Upper lobe of left lung (tissue), 6 donors: ENCODE data around the gene OFD1. TPM values are rescaled to one million over a fixed set of nuclear protein-coding genes. Genes with fewer than 3 reads are reported as not detected.

Source experiments
- ATAC-seq, 2 donors: fragments of 200-7000 bp; cut with Tn5 transposase; one replicate each; pipeline ENCODE4 v1.9.1; 2022; ENCODE audit warnings: mild to moderate bottlenecking in 2 of 2, moderate library complexity in 2 of 2; ENCODE audit not compliant: low FRiP score in 2 of 2
- DNase-seq, 2 donors: peaks; one replicate each; pipeline ENCODE4 v3.0.0-alpha.2; 2019 to 2020
- H3K27ac ChIP-seq, 4 donors: fragments of 200-600 bp; sonication (generic); one replicate each; pipeline ENCODE4 v1.5.1; 2016 to 2019
- H3K27me3 ChIP-seq, 4 donors: fragments of 200-600 bp; sonication (generic); one replicate each; pipeline ENCODE4 v1.5.1; 2017 to 2019
- H3K36me3 ChIP-seq, 4 donors: fragments of 200-600 bp; sonication (generic); one replicate each; pipeline ENCODE4 v1.5.1; 2016 to 2019
- H3K4me1 ChIP-seq, 4 donors: fragments of 200-600 bp; sonication (generic); one replicate each; pipeline ENCODE4 v1.5.1; 2018 to 2019
- H3K4me3 ChIP-seq, 4 donors: fragments of 200-600 bp; sonication (generic); one replicate each; pipeline ENCODE4 v1.5.1; 2017 to 2019; ENCODE audit warnings: mild to moderate bottlenecking in 2 of 4, moderate library complexity in 1 of 4
- H3K9me3 ChIP-seq, 4 donors: fragments of 200-600 bp; sonication (generic); one replicate each; pipeline ENCODE4 v1.5.1; 2018 to 2019
- EP300 ChIP-seq, 4 donors: sonication (generic); formaldehyde crosslinking; IDR thresholded peaks; one replicate each; pipeline ENCODE4 v1.5.1; 2017; ENCODE audit warnings: antibody characterized with exemption in 4 of 4, control low read depth in 2 of 4
- POLR2A ChIP-seq, 4 donors: fragments of 450-650 bp; IDR thresholded peaks; one replicate each; pipeline ENCODE4 v1.5.1; 2016 to 2017; ENCODE audit warnings: antibody characterized with exemption in 4 of 4, mild to moderate bottlenecking in 2 of 4
- POLR2AphosphoS5 ChIP-seq, 2 donors: sonication (generic); formaldehyde crosslinking; IDR thresholded peaks; one replicate each; pipeline ENCODE4 v1.5.1; 2017; ENCODE audit warnings: antibody characterized with exemption in 2 of 2
- WGBS, 2 donors: methylation state at CpG; one replicate each; pipeline ENCODE4 v1.1.5; 2017 to 2018; 5-methylcytosine and 5-hydroxymethylcytosine counted together
- total RNA-seq, 6 donors: library from RNA; depleted of rRNA in 4 of 6; stranded (reverse); fragments of >200 nt in 4 of 6; gene quantifications; one replicate each; pipeline versions ENCODE4 v1.1.0 to v1.2.1, GENCODE V29; 2016 to 2021
- TF ChIP-seq, protein P1 (sequence below), 6 experiments: fragments of 450-650 bp in 4 of 6; fragments of 200-600 bp in 2 of 6; sonication (generic) in 2 of 6; IDR thresholded peaks; one replicate each; pipeline ENCODE4 v1.5.1; 2016 to 2019; ENCODE audit warnings: antibody characterized with exemption in 6 of 6
- donor health status: DM: no; HTN: no; CAD: no; lungs with moderate emphysema.
- donor health status: DM: no; HTN: yes; CAD: no; lungs with severe emphysema.

The OFD1 gene
- total RNA-seq, 6 donors from 2014 or later, result 19.2 to 98.5 (median 37.0) TPM

DNA sequence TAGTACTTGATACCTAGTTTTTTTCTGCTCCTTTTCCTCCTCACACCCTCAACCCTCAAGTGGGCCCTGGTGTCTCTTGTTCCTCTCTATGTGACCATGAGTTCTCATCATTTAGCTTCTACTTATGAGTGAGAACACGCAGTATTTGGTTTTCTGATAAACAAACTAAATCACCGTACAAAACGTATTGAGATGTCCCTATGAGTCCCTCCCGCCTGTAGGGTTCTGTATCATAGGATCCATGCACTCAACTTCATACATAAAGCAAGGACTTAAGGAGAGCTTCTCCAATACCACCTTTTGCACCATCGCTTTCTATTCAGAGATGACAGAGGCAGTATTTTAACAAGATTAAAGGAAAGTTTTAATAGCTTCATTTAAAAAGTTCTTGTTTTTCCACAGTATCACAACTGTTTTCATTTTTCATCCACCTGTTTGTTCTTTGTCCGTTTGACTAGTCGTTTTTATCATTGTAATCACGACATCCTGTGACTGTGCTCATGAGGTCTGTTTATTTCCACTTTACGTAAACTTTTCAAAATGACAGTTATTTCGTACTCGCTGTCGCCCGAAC, 46.1 kb upstream of the OFD1 start:
- TF ChIP-seq EP300 (IDR thresholded peaks at IDR 0.05) (no peak), POLR2AphosphoS5 (IDR thresholded peaks at IDR 0.05) (no peak), POLR2A (IDR thresholded peaks at IDR 0.05) (no peak)
- TF ChIP-seq, protein P1, sequence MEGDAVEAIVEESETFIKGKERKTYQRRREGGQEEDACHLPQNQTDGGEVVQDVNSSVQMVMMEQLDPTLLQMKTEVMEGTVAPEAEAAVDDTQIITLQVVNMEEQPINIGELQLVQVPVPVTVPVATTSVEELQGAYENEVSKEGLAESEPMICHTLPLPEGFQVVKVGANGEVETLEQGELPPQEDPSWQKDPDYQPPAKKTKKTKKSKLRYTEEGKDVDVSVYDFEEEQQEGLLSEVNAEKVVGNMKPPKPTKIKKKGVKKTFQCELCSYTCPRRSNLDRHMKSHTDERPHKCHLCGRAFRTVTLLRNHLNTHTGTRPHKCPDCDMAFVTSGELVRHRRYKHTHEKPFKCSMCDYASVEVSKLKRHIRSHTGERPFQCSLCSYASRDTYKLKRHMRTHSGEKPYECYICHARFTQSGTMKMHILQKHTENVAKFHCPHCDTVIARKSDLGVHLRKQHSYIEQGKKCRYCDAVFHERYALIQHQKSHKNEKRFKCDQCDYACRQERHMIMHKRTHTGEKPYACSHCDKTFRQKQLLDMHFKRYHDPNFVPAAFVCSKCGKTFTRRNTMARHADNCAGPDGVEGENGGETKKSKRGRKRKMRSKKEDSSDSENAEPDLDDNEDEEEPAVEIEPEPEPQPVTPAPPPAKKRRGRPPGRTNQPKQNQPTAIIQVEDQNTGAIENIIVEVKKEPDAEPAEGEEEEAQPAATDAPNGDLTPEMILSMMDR (IDR thresholded peaks at IDR 0.05), result no peak
- 8 to 15% methylated on average over 12 to 13 of the region's 13 CpGs for WGBS, 2 donors

DNA sequence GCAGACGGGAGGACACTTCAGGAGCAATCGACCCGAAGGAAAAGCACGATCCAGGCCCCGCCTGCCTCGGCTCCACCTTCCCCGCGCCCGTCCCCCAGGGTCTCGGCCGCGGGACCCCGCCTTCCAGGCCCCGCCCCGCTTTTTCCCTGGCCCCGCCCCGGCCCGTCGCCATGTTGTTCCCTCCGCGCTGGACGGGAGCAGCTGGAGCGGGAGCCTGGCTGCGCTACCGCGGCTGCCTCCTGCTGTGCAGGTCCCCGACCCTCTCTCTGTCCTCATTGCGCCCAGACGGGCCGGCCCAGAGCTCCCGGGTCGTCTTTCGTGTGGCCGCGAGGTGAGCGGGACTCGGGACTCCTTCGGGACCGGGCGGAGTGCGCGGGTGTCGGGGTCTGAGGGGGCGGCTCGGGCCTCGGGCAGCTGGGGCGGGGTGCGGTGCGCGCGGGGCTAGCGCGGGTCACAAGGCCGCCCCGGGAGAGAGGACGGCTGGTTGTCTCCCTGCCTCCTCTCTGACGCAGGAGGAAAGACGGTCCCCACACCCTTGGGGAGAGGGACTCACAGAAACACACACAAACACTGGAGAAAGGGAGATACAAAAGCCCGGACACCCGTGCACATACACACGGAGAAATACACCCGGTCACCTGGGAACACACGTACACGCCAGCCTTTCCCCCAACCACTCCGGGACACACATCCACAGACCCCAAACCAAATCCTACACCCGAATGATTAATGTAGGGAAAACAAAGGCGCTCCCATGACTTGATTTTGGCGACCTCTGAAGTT, 45.4 kb upstream of the OFD1 start, which contains the start of gene RAB9A:
TSS of gene RAB9A (plus strand) at position 171 of the 783 bp plus-strand sequence. CDS start 19,619 bp downstream, outside the sequence.
- peak; percentile 90 to 97 for DNase-seq
- peak; percentile 94 to 100 for ATAC-seq

More for the DNA sequence above, 46.1 kb upstream of the OFD1 start:
- Histone ChIP-seq H3K9me3 (no peaks in the 10 kb centered on the region), H3K36me3 (no peaks in the 10 kb centered on the region), H3K4me1 (peaks cover 4 to 35% (median 7%) of the 10 kb centered on the region in 4 donors), H3K27me3 (no peaks in the 10 kb centered on the region), H3K27ac (peak overlapping the region; percentile 95 to 96 (median 96)), H3K4me3 (peak overlapping the region in 3 of 4 donors; percentile 65 to 71 (median 67))
- no peak for DNase-seq
- no peak for ATAC-seq

DNA sequence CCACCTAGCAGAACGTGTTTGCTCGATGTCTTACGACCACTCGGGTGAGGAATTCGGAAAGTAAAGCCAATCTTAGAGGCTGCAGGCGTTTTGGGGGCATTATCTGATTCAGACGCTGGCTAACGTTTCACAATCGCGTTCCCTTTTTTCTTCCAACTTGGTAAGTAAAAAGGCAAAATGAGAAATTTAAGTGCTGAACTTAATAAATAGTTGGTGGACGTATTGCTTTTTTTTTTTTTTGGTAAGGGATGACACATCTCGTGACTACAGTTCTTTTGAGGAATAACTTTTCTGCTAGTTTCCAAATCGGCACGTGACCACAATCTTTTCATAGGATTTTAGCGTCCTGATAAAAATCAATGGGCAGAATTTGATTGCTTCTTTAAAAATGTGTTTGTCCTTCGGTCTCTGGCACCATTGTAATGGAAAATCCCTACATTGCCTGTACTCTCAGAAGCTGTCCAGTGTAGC, 44.8 kb upstream of the OFD1 start:
- Histone ChIP-seq H3K27me3 (no peaks in the 10 kb centered on the region), H3K9me3 (no peaks in the 10 kb centered on the region), H3K27ac (peak overlapping the region; percentile 95 to 96 (median 96)), H3K36me3 (no peaks in the 10 kb centered on the region), H3K4me3 (peak overlapping the region; percentile 65 to 71 (median 66)), H3K4me1 (peaks cover 4 to 45% (median 15%) of the 10 kb centered on the region in 4 donors)
- WGBS, 2 donors, result 2 to 9% methylated on average over 16 of the region's 16 CpGs
- no peak for DNase-seq
- TF ChIP-seq, protein P1 (IDR thresholded peaks at IDR 0.05), result no peak
- TF ChIP-seq POLR2AphosphoS5 (IDR thresholded peaks at IDR 0.05) (no peak), POLR2A (IDR thresholded peaks at IDR 0.05) (no peak), EP300 (IDR thresholded peaks at IDR 0.05) (no peak)
- peak in 1 of 2 donors; percentile 25 for ATAC-seq

More for the DNA sequence above, 45.4 kb upstream of the OFD1 start, which contains the start of gene RAB9A:
- peaks cover 4 to 41% (median 13%) of the 10 kb centered on the region in 4 donors for H3K4me1 ChIP-seq
- no peaks in the 10 kb centered on the region for H3K36me3 ChIP-seq
- H3K4me3 ChIP-seq, result peak within 1 kb of the TSS; percentile 65 to 71 (median 66)
- WGBS, 2 donors, result 3% methylated on average over 19 of the region's 68 CpGs; no CpG with 5 or more reads in 1 of the 2 donors
- no peaks in the 10 kb centered on the region for H3K9me3 ChIP-seq
- TF ChIP-seq EP300 (IDR thresholded peaks at IDR 0.05) (no peak), POLR2A (IDR thresholded peaks at IDR 0.05) (peak in 3 of 4 donors; percentile 66 to 94 (median 77)), POLR2AphosphoS5 (IDR thresholded peaks at IDR 0.05) (peak; percentile 89 to 97)
- TF ChIP-seq, protein P1 (IDR thresholded peaks at IDR 0.05), result no peak
- no peaks in the 10 kb centered on the region for H3K27me3 ChIP-seq
- H3K27ac ChIP-seq, result peak within 1 kb of the TSS; percentile 95 to 96 (median 96)

DNA sequence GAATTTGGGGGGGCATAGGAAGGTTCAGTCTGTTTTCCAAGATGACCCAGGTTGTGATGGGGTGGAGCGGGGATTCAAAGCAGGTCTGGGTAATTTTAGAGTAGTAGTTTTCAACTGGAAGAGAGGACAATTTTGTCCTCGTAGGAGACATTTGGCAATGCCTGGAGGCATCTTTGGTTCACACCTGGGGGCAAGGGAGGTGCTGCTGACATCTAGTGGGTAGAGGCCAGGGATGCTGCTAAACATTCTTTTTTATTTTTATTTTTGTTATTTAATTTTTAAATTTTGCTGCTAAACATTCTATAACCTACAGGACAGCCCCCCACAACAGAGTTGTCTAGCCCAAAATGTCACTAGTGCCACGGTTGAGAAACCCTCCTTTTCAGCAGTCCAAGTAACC, 43.7 kb upstream of the OFD1 start:
- H3K27ac ChIP-seq, result peak overlapping the region in 1 of 4 donors; percentile 95
- TF ChIP-seq POLR2A (IDR thresholded peaks at IDR 0.05) (no peak), POLR2AphosphoS5 (IDR thresholded peaks at IDR 0.05) (no peak), EP300 (IDR thresholded peaks at IDR 0.05) (no peak)
- TF ChIP-seq, protein P1 (IDR thresholded peaks at IDR 0.05), result no peak
- H3K9me3 ChIP-seq, result no peaks in the 10 kb centered on the region
- 69 to 85% methylated on average over 3 of the region's 3 CpGs for WGBS, 2 donors
- peak overlapping the region in 3 of 4 donors; percentile 65 to 71 (median 67) for H3K4me3 ChIP-seq
- H3K36me3 ChIP-seq, result no peaks in the 10 kb centered on the region
- peaks cover 4 to 45% (median 18%) of the 10 kb centered on the region in 4 donors for H3K4me1 ChIP-seq
- no peak for DNase-seq
- no peaks in the 10 kb centered on the region for H3K27me3 ChIP-seq
- ATAC-seq, result no peak
